GM23338 (cell line): ENCODE results near the gene BARX2.

Source experiments
- EZH2 ChIP-seq: fragments of 200-600 bp; sonication (generic); IDR thresholded peaks from one replicate; pipeline ENCODE4 v1.8.0; 2017; ENCODE audit warnings: antibody characterized with exemption, mild to moderate bottlenecking, low read depth; ENCODE audit not compliant: unreplicated experiment
- TF ChIP-seq, protein P1 (sequence below), 2 experiments: fragments of 200-600 bp in 1 of 2; sonication (generic) in 1 of 2; conservative IDR thresholded peaks; 2 replicates each; pipeline versions ENCODE4 v1.5.1 to v1.6.1; 2016 to 2017; ENCODE audit warnings: antibody characterized with exemption in 2 of 2, low read depth in 2 of 2, mild to moderate bottlenecking in 2 of 2, moderate library complexity in 1 of 2

DNA sequence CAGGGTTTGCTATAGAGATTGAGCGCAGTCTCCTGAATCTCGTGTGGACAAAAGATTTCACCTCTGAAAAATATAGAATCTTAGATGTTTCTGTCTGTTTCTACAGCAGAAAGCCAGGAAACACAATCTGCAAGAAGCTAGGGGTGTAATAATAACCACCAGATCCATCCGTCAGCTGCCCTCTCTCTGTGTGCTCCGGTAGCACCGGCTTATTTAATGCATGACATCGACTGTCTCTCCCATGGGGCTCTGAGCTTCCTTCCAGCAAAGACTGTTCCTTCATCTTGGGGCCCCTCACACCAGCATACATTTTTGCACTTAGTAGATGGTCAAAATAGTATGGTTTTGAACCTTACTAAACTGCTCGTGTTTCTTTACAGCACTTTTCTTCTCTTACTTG lies 20.2 kb downstream of the BARX2 start:
- TF ChIP-seq, protein P1, sequence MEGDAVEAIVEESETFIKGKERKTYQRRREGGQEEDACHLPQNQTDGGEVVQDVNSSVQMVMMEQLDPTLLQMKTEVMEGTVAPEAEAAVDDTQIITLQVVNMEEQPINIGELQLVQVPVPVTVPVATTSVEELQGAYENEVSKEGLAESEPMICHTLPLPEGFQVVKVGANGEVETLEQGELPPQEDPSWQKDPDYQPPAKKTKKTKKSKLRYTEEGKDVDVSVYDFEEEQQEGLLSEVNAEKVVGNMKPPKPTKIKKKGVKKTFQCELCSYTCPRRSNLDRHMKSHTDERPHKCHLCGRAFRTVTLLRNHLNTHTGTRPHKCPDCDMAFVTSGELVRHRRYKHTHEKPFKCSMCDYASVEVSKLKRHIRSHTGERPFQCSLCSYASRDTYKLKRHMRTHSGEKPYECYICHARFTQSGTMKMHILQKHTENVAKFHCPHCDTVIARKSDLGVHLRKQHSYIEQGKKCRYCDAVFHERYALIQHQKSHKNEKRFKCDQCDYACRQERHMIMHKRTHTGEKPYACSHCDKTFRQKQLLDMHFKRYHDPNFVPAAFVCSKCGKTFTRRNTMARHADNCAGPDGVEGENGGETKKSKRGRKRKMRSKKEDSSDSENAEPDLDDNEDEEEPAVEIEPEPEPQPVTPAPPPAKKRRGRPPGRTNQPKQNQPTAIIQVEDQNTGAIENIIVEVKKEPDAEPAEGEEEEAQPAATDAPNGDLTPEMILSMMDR (conservative IDR thresholded peaks at IDR 0.05; ENCODE audit: low read depth in 2 of 2), result no peak
- no peak for TF ChIP-seq EZH2
